WTC11 (cell line): ENCODE measurements around the gene ARSH.
"Not testable (repeated sequence)": the region's sequence is repeated elsewhere in the genome, so short reads cannot be mapped to it uniquely, and the experiment has no call there.

ENCODE experiments used
- CTCF ChIP-seq: fragments of 200-600 bp; IDR thresholded peaks from 2 replicates; pipeline ENCODE4 v1.8.0; 2022; ENCODE audit warnings: antibody characterized with exemption
- FOXJ3 ChIP-seq: sonication (generic); formaldehyde crosslinking; IDR thresholded peaks from 2 replicates; pipeline ENCODE4 v1.9.0; 2021; ENCODE audit warnings: missing genetic modification reagents, mild to moderate bottlenecking, borderline replicate concordance
- HMGXB4 ChIP-seq: sonication (generic); formaldehyde crosslinking; IDR thresholded peaks from 2 replicates; pipeline ENCODE4 v1.8.1; 2023; ENCODE audit warnings: mild to moderate bottlenecking, moderate library complexity, missing genetic modification reagents
- NR2C2 ChIP-seq: sonication (generic); formaldehyde crosslinking; IDR thresholded peaks from 2 replicates; pipeline ENCODE4 v1.8.0; 2022; ENCODE audit warnings: mild to moderate bottlenecking, missing genetic modification reagents
- PREB ChIP-seq: sonication (generic); formaldehyde crosslinking; IDR thresholded peaks from 2 replicates; pipeline ENCODE4 v1.8.1; 2022; ENCODE audit warnings: mild to moderate bottlenecking, missing genetic modification reagents, moderate library complexity, borderline replicate concordance
- SP1 ChIP-seq: sonication (generic); formaldehyde crosslinking; conservative IDR thresholded peaks from 2 replicates; pipeline ENCODE4 v1.8.1; 2022; ENCODE audit warnings: missing genetic modification reagents
- ZNF263 ChIP-seq: sonication (generic); formaldehyde crosslinking; IDR thresholded peaks from 2 replicates; pipeline ENCODE4 v1.8.1; 2022; ENCODE audit warnings: low read depth, mild to moderate bottlenecking, moderate library complexity, missing genetic modification reagents
- ZNF281 ChIP-seq: sonication (generic); formaldehyde crosslinking; IDR thresholded peaks from 2 replicates; pipeline ENCODE4 v1.8.0; 2023; ENCODE audit warnings: mild to moderate bottlenecking, missing genetic modification reagents

- not testable (repeated sequence) for TF ChIP-seq CTCF; FOXJ3 (CRISPR knock-in tag); ZNF263 (CRISPR knock-in tag); HMGXB4; PREB (CRISPR knock-in tag); NR2C2; SP1 (CRISPR knock-in tag); ZNF281 (CRISPR knock-in tag)
Measured at GRCh38 chrX:3050523-3051175, 44.3 kb downstream of the ARSH start.
